ENCODE results near the gene SSH2.

DNA sequence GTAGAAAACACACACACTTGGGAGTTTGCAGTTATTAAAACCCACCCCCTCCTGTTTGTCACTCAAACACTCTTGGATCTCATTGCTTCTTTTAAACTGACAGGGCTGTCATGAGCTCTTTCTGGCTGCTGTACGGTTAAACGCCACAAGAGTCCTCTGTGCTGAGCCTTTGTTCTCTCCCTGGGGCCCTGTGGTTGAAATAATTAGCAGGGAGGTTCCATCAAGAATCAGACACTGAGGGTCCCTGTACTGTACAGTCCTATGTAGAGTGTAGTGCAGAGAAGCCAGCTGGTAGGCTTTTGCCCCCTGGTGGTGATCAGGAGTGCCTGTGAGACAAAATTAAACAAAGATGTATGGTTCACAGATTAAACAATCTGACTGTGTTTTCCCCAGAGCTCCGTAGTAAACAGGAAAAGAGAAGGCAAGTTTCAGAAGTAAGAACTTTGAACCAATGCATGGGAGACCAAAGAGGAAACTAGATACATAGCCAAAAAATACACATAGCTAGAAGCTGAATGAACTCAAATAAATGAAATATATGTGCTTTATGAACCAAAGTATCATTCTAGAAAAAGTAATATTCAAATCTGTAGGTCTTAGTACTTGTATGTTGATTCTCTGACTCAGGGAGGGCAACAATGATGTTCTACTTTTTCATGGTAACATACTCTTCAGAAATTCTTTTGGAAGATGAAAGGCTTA, 1.4 kb upstream of the SSH2 start:
- TF ChIP-seq, protein P1, sequence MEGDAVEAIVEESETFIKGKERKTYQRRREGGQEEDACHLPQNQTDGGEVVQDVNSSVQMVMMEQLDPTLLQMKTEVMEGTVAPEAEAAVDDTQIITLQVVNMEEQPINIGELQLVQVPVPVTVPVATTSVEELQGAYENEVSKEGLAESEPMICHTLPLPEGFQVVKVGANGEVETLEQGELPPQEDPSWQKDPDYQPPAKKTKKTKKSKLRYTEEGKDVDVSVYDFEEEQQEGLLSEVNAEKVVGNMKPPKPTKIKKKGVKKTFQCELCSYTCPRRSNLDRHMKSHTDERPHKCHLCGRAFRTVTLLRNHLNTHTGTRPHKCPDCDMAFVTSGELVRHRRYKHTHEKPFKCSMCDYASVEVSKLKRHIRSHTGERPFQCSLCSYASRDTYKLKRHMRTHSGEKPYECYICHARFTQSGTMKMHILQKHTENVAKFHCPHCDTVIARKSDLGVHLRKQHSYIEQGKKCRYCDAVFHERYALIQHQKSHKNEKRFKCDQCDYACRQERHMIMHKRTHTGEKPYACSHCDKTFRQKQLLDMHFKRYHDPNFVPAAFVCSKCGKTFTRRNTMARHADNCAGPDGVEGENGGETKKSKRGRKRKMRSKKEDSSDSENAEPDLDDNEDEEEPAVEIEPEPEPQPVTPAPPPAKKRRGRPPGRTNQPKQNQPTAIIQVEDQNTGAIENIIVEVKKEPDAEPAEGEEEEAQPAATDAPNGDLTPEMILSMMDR (IDR thresholded peaks at IDR 0.05; ENCODE audit: low read length) = peak; percentile 94
- no peak for TF ChIP-seq EZH2phosphoT487 (IDR thresholded peaks at IDR 0.05; ENCODE audit: low read length)
